GM23338 (cell line): ENCODE results near the gene TAF11L12. TPM values are rescaled to one million over a fixed set of nuclear protein-coding genes. Genes with fewer than 3 reads are reported as not detected.
"Not testable (repeated sequence)": the region's sequence is repeated elsewhere in the genome, so short reads cannot be mapped to it uniquely, and the experiment has no call there.

Experiments used
- ATAC-seq: fragments of 200-7000 bp; cut with Tn5 transposase; 3 replicates; pipeline ENCODE4 v1.9.1; 2020
- DNase-seq: peaks from one replicate; pipeline ENCODE4 v3.0.0-alpha.2; 2015; ENCODE audit warnings: low spot score
- H2AFZ ChIP-seq: fragments of 200-600 bp; sonication (generic); 2 replicates; pipeline ENCODE4 v1.8.0; 2016; ENCODE audit warnings: antibody characterized with exemption, mild to moderate bottlenecking, moderate library complexity
- H3F3A ChIP-seq: fragments of 200-600 bp; sonication (generic); replicated peaks from 2 replicates; pipeline ENCODE4 v1.8.0; 2017; ENCODE audit warnings: antibody characterized with exemption, mixed run types, low read depth
- H3K27ac ChIP-seq: fragments of 200-600 bp; sonication (generic); 2 replicates; pipeline ENCODE4 v1.6.1; 2016; ENCODE audit warnings: low read depth
- H3K27me3 ChIP-seq: fragments of 200-600 bp; sonication (generic); 2 replicates; pipeline ENCODE4 v1.8.0; 2016; ENCODE audit warnings: mild to moderate bottlenecking, mixed run types, moderate library complexity; ENCODE audit not compliant: insufficient read depth
- H3K36me3 ChIP-seq: fragments of 200-600 bp; sonication (generic); 2 replicates; pipeline ENCODE4 v1.8.0; 2016; ENCODE audit warnings: mild to moderate bottlenecking; ENCODE audit not compliant: insufficient read depth
- H3K4me1 ChIP-seq: fragments of 200-600 bp; sonication (generic); 2 replicates; pipeline ENCODE4 v1.8.0; 2016; ENCODE audit warnings: mild to moderate bottlenecking, moderate library complexity; ENCODE audit not compliant: insufficient read depth
- H3K4me2 ChIP-seq: fragments of 200-600 bp; sonication (generic); 2 replicates; pipeline ENCODE4 v1.7.1; 2017; ENCODE audit warnings: mixed run types
- H3K4me3 ChIP-seq: fragments of 200-600 bp; sonication (generic); 2 replicates; pipeline ENCODE4 v1.6.1; 2016; ENCODE audit warnings: mixed run types
- H3K79me2 ChIP-seq: fragments of 200-600 bp; sonication (generic); replicated peaks from 2 replicates; pipeline ENCODE4 v1.8.0; 2017; ENCODE audit warnings: mild to moderate bottlenecking; ENCODE audit not compliant: insufficient read depth
- H3K9me2 ChIP-seq: fragments of 200-600 bp; sonication (generic); 2 replicates; pipeline ENCODE4 v1.8.0; 2017; ENCODE audit not compliant: insufficient read depth
- H4K20me1 ChIP-seq: fragments of 200-600 bp; sonication (generic); replicated peaks from 2 replicates; pipeline ENCODE4 v1.8.0; 2017; ENCODE audit warnings: mild to moderate bottlenecking; ENCODE audit not compliant: insufficient read depth
- H3K27ac Mint-ChIP-seq: 2 replicates; pipeline ENCODE4 v1.8.0; 2020; ENCODE audit warnings: inconsistent platforms, mild to moderate bottlenecking, moderate library complexity, mixed read lengths
- H3K27me3 Mint-ChIP-seq: 3 replicates; pipeline ENCODE4 v1.8.0; 2022; ENCODE audit warnings: low read depth, mild to moderate bottlenecking, moderate library complexity, mixed read lengths, inconsistent platforms; ENCODE audit not compliant: insufficient read depth, poor library complexity
- H3K36me3 Mint-ChIP-seq: 3 replicates; pipeline ENCODE4 v1.8.0; 2021; ENCODE audit warnings: low read depth, mild to moderate bottlenecking, inconsistent platforms, moderate library complexity, mixed read lengths
- H3K4me1 Mint-ChIP-seq: 3 replicates; pipeline ENCODE4 v1.8.0; 2020; ENCODE audit warnings: mild to moderate bottlenecking, inconsistent platforms, mixed read lengths
- H3K4me3 Mint-ChIP-seq: 3 replicates; pipeline ENCODE4 v1.8.0; 2021; ENCODE audit warnings: moderate library complexity, mild to moderate bottlenecking, inconsistent platforms, mixed read lengths
- H3K9me3 Mint-ChIP-seq: 3 replicates; pipeline ENCODE4 v1.8.0; 2020; ENCODE audit warnings: moderate library complexity, mild to moderate bottlenecking, inconsistent platforms, mixed read lengths
- long read RNA-seq: library from polyadenylated mRNA; unstranded; transcript quantifications from one replicate; pipeline ENCODE4 v2.0.0, GENCODE V29; 2020; ENCODE audit not compliant: unreplicated experiment
- polyA plus RNA-seq: library from polyadenylated mRNA; unstranded; fragments of >200 nt; fragmentation: Nextera tagmentation; extraction: Ambion mirVana; gene quantifications from 2 replicates; pipeline ENCODE4 v1.2.1, GENCODE V29; 2016
- total RNA-seq: library from RNA; depleted of rRNA; stranded (reverse); fragments of >200 nt; shearing (Covaris generic); gene quantifications from 2 replicates; pipeline ENCODE4 v1.2.3, GENCODE V29; 2014; rRNA removed

Gene TAF11L12
- total RNA-seq (not detected in 2 replicates), polyA plus RNA-seq (not detected in 2 replicates)
- long read RNA-seq: 0 reads

DNA sequence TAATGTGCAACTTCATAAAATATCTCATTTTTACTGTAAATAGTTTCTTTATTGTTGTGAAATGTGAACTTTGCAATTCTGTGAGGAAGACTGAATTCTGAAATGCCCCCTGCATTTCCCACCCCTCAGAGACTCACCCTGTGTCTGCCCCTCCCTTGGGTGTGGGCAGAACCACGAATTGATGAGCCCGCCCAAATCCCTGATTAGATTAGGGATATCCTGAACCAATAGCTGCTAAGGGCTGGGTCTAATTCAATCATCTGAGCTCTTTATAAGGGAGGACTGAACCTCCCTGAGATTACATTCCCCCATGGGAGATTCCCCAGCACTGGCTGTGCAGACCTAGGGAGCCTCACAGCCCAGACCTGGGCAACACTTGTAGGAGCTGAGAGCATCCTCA lies at the start of gene TAF11L12:
Gene TAF11L12 (plus strand): TSS at position 301 of the 400 bp plus-strand sequence.
- not testable (repeated sequence) for H3K4me3 ChIP-seq, H3K4me1 Mint-ChIP-seq, H3K79me2 ChIP-seq, H3K27ac Mint-ChIP-seq, H3K9me3 Mint-ChIP-seq, ATAC-seq, H3K4me3 Mint-ChIP-seq, H3F3A ChIP-seq, H3K27ac ChIP-seq, H2AFZ ChIP-seq, H3K27me3 Mint-ChIP-seq, H3K4me2 ChIP-seq, H3K36me3 ChIP-seq, H4K20me1 ChIP-seq, H3K27me3 ChIP-seq, H3K4me1 ChIP-seq, H3K9me2 ChIP-seq, H3K36me3 Mint-ChIP-seq, DNase-seq

DNA sequence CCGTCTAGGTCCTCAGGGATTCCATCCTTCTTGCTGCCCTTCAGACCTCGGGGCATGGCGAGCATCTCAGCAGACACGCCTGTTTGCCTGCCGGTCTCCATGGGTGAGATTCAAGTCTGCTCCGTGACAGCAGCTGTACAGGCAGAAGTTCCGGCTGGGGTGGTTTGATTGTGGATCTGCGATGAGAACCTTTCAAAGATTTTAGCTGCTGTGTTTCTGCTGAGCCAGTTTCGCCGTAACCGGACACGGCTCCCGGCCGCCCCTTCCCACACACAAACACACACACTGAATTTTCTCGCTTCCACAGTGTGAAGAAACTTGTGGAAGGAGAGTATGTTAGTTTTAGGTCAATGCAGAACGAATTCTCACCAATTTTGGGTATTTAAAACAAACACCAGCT lies 24.5 kb upstream of the TAF11L12 start, which contains the start of gene TAF11L7:
Gene TAF11L7 (minus strand): TSS at position 101 of the 400 bp plus-strand sequence.
- not testable (repeated sequence) for H2AFZ ChIP-seq, H3K4me3 ChIP-seq, H3K79me2 ChIP-seq, H3K36me3 ChIP-seq, H3K4me3 Mint-ChIP-seq, H3F3A ChIP-seq, H3K27ac ChIP-seq, H3K27me3 Mint-ChIP-seq, H3K4me2 ChIP-seq, H3K27me3 ChIP-seq, ATAC-seq, H3K4me1 ChIP-seq, H3K27ac Mint-ChIP-seq, H3K4me1 Mint-ChIP-seq, H4K20me1 ChIP-seq, DNase-seq, H3K9me3 Mint-ChIP-seq, H3K36me3 Mint-ChIP-seq, H3K9me2 ChIP-seq

DNA sequence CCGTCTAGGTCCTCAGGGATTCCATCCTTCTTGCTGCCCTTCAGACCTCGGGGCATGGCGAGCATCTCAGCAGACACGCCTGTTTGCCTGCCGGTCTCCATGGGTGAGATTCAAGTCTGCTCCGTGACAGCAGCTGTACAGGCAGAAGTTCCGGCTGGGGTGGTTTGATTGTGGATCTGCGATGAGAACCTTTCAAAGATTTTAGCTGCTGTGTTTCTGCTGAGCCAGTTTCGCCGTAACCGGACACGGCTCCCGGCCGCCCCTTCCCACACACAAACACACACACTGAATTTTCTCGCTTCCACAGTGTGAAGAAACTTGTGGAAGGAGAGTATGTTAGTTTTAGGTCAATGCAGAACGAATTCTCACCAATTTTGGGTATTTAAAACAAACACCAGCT lies 19.3 kb upstream of the TAF11L12 start, which contains the start of gene TAF11L8:
Gene TAF11L8 (minus strand): TSS at position 101 of the 400 bp plus-strand sequence.
- not testable (repeated sequence) for H3K36me3 ChIP-seq, H3K9me2 ChIP-seq, H3K27me3 Mint-ChIP-seq, H2AFZ ChIP-seq, ATAC-seq, H3K27ac Mint-ChIP-seq, H3K9me3 Mint-ChIP-seq, H3F3A ChIP-seq, H3K4me1 Mint-ChIP-seq, H3K4me3 ChIP-seq, H4K20me1 ChIP-seq, DNase-seq, H3K4me2 ChIP-seq, H3K36me3 Mint-ChIP-seq, H3K4me3 Mint-ChIP-seq, H3K27ac ChIP-seq, H3K4me1 ChIP-seq, H3K27me3 ChIP-seq, H3K79me2 ChIP-seq

DNA sequence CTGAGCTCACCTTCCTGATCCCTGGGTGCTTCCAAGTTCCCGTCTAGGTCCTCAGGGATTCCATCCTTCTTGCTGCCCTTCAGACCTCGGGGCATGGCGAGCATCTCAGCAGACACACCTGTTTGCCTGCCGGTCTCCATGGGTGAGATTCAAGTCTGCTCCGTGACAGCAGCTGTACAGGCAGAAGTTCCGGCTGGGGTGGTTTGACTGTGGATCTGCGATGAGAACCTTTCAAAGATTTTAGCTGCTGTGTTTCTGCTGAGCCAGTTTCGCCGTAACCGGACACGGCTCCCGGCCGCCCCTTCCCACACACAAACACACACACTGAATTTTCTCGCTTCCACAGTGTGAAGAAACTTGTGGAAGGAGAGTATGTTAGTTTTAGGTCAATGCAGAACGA lies 15.9 kb upstream of the TAF11L12 start, which contains the start of gene TAF11L9:
Gene TAF11L9 (minus strand): TSS at position 140 of the 400 bp plus-strand sequence.
- H3K27ac Mint-ChIP-seq: not testable (repeated sequence)

DNA sequence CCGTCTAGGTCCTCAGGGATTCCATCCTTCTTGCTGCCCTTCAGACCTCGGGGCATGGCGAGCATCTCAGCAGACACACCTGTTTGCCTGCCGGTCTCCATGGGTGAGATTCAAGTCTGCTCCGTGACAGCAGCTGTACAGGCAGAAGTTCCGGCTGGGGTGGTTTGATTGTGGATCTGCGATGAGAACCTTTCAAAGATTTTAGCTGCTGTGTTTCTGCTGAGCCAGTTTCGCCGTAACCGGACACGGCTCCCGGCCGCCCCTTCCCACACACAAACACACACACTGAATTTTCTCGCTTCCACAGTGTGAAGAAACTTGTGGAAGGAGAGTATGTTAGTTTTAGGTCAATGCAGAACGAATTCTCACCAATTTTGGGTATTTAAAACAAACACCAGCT lies 12.5 kb upstream of the TAF11L12 start, which contains the start of gene TAF11L10:
Gene TAF11L10 (minus strand): TSS at position 101 of the 400 bp plus-strand sequence.
- not testable (repeated sequence) for H4K20me1 ChIP-seq, H3K79me2 ChIP-seq, H3K9me3 Mint-ChIP-seq, H3F3A ChIP-seq, H3K27ac Mint-ChIP-seq, DNase-seq, H3K27me3 ChIP-seq, H3K27me3 Mint-ChIP-seq, H3K4me3 ChIP-seq, ATAC-seq, H3K4me1 ChIP-seq, H3K4me3 Mint-ChIP-seq, H3K4me2 ChIP-seq, H3K36me3 ChIP-seq, H3K27ac ChIP-seq, H3K36me3 Mint-ChIP-seq, H3K4me1 Mint-ChIP-seq, H3K9me2 ChIP-seq, H2AFZ ChIP-seq

More for the DNA sequence above, 15.9 kb upstream of the TAF11L12 start, which contains the start of gene TAF11L9:
- not testable (repeated sequence) for H3K36me3 ChIP-seq, ATAC-seq, H2AFZ ChIP-seq, H3K36me3 Mint-ChIP-seq, H3F3A ChIP-seq, H3K27me3 Mint-ChIP-seq, H3K4me1 ChIP-seq, H3K27me3 ChIP-seq, H3K9me3 Mint-ChIP-seq, H3K4me3 Mint-ChIP-seq, H3K4me3 ChIP-seq, DNase-seq, H3K4me1 Mint-ChIP-seq, H4K20me1 ChIP-seq, H3K9me2 ChIP-seq, H3K79me2 ChIP-seq, H3K4me2 ChIP-seq, H3K27ac ChIP-seq

DNA sequence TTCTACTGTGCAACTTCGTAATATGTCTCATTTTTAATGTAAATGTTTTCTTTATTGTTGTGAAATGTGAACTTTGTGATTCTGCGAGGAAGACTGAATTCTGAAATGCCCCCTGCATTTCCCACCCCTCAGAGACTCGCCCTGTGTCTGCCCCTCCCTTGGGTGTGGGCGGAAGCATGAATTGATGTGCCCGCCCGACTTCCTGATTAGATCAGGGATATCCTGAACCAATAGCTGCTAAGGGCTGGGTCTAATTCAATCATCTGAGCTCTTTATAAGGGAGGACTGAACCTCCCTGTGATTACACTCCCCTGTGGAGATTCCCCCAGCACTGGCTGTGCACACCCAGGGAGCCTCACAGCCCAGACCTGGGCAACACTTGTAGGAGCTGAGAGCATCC lies 6.3 kb upstream of the TAF11L12 start, which contains the start of gene TAF11L11:
Gene TAF11L11 (plus strand): TSS at position 304 of the 400 bp plus-strand sequence.
- not testable (repeated sequence) for H3K9me2 ChIP-seq, DNase-seq, H3F3A ChIP-seq, H3K4me2 ChIP-seq, ATAC-seq, H3K4me1 Mint-ChIP-seq, H4K20me1 ChIP-seq, H3K27ac Mint-ChIP-seq, H3K4me3 ChIP-seq, H3K27ac ChIP-seq, H2AFZ ChIP-seq, H3K27me3 Mint-ChIP-seq, H3K79me2 ChIP-seq, H3K4me1 ChIP-seq, H3K36me3 ChIP-seq, H3K4me3 Mint-ChIP-seq, H3K9me3 Mint-ChIP-seq, H3K27me3 ChIP-seq, H3K36me3 Mint-ChIP-seq
